Left ventricle myocardium inferior (tissue), 1 donor: ENCODE results near the gene CLDN11. TPM values are rescaled to one million over a fixed set of nuclear protein-coding genes. Genes with fewer than 3 reads are reported as not detected.

Experiments
- DNase-seq: peaks from one replicate; pipeline ENCODE4 v3.0.0-alpha.2; 2020
- H3K27ac ChIP-seq: fragments of 200-600 bp; replicated peaks from 2 replicates; pipeline ENCODE4 v1.8.0; 2021
- H3K27me3 ChIP-seq: fragments of 200-600 bp; 2 replicates; pipeline ENCODE4 v1.8.0; 2021; ENCODE audit warnings: low read depth
- H3K36me3 ChIP-seq: fragments of 200-600 bp; 2 replicates; pipeline ENCODE4 v1.8.0; 2021
- H3K4me1 ChIP-seq: fragments of 200-600 bp; 2 replicates; pipeline ENCODE4 v1.8.0; 2021
- H3K4me3 ChIP-seq: fragments of 200-600 bp; 2 replicates; pipeline ENCODE4 v1.8.0; 2021; ENCODE audit warnings: mild to moderate bottlenecking, moderate library complexity
- H3K9me3 ChIP-seq: fragments of 200-600 bp; replicated peaks from 2 replicates; pipeline ENCODE4 v1.8.0; 2021
- CTCF ChIP-seq: fragments of 200-600 bp; IDR thresholded peaks from 2 replicates; pipeline ENCODE4 v1.8.0; 2021; ENCODE audit warnings: antibody characterized with exemption, mild to moderate bottlenecking, borderline replicate concordance
- intact Hi-C: fragments of 100-400 bp; cut with micrococcal nuclease; formaldehyde crosslinking; loops from one replicate; pipeline ENCODE4 v1.11.0; 2022
- total RNA-seq: library from RNA; stranded (reverse); fragmentation: NEBNext Ultra II Directional; extraction: Animal tissue kit (Norgen Biotek cat#: 25700); gene quantifications from one replicate; pipeline ENCODE4 v1.2.1, GENCODE V29; 2021
- donor health status: DM: no; HTN: yes; CAD: no; lungs with severe emphysema.

Gene CLDN11
- total RNA-seq, 1 donor from 2014 or later, result 4.3 TPM

GRCh38 chr3:170387950-170388349 is 30.7 kb upstream of the CLDN11 start:
- H3K27me3 ChIP-seq, result no peaks in the 10 kb centered on the region
- DNase-seq, result no peak
- H3K27ac ChIP-seq, result no peak overlapping the region
- peaks cover 91% of the 10 kb centered on the region for H3K36me3 ChIP-seq
- H3K4me1 ChIP-seq, result no peaks in the 10 kb centered on the region
- intact Hi-C loops, result no loop called here
- H3K4me3 ChIP-seq, result no peak overlapping the region
- TF ChIP-seq CTCF, result no peak
- H3K9me3 ChIP-seq, result no peaks in the 10 kb centered on the region

- Histone ChIP-seq H3K9me3 (no peaks in the 10 kb centered on the region), H3K4me1 (no peaks in the 10 kb centered on the region), H3K27me3 (no peaks in the 10 kb centered on the region), H3K36me3 (peaks cover 68% of the 10 kb centered on the region), H3K27ac (no peak overlapping the region), H3K4me3 (no peak overlapping the region)
- intact Hi-C loops, result no loop called here
- TF ChIP-seq CTCF, result no peak
- DNase-seq, result no peak
These were observed 27.6 kb upstream of the CLDN11 start for GRCh38 chr3:170391108-170391507.

DNA sequence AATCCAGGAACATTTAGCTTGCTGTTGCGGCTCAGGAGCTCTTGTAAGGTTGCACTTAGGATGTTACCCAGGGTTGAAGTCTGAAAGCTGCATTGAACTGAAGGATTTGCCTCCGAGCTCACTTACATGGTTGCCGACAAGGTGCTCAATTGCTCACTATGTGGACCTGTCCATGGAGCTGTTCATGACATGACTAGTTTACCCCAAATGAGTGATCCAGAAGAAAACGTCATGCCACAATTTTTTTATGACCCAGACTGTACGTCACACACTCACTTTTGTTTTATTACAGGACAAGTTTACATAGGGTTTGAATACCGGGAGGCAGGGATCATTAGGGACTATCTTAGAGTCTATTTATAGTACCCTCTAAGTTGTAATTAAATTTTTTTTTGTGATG is 21.0 kb upstream of the CLDN11 start:
- Histone ChIP-seq H3K4me1 (no peaks in the 10 kb centered on the region), H3K27me3 (no peaks in the 10 kb centered on the region), H3K4me3 (no peak overlapping the region), H3K9me3 (peaks cover 4% of the 10 kb centered on the region), H3K36me3 (peaks cover 6% of the 10 kb centered on the region), H3K27ac (no peak overlapping the region)
- intact Hi-C loops, result no loop called here
- no peak for TF ChIP-seq CTCF
- DNase-seq, result no peak

DNA sequence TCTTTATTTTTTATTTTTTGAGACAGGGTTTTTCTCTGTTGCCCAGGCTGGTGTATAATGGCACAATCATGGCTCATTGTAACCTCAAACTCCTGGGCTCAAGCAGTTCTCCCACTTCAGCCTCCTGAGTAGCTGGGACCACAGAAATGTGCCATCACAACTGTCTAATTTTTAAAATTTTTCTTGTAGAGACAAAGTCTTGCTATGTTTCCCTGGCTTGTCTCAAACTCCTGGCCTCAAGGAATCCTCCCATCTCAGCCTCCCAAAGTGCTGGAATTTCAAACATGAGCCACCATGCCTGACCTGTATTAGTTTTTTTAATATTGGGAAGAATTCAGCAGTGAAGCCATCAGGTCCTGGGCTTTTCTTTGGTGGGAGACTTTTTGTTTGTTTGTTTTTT is 13.6 kb upstream of the CLDN11 start:
- DNase-seq, result no peak
- no peaks in the 10 kb centered on the region for H3K4me1 ChIP-seq
- H3K27me3 ChIP-seq, result no peaks in the 10 kb centered on the region
- intact Hi-C loops, result loop anchor here (10.0 kb wide), 1 partner anchor 100 kb away; no protein-coding TSS in a partner anchor
- H3K9me3 ChIP-seq, result peaks cover 8% of the 10 kb centered on the region
- no peak overlapping the region for H3K27ac ChIP-seq
- no peaks in the 10 kb centered on the region for H3K36me3 ChIP-seq
- no peak for TF ChIP-seq CTCF
- no peak overlapping the region for H3K4me3 ChIP-seq

GRCh38 chr3:170410428-170411029 is 8.1 kb upstream of the CLDN11 start:
- peak; percentile 56 for TF ChIP-seq CTCF
- no peaks in the 10 kb centered on the region for H3K4me1 ChIP-seq
- intact Hi-C loops, result no loop called here
- H3K27me3 ChIP-seq, result no peaks in the 10 kb centered on the region
- H3K4me3 ChIP-seq, result no peak overlapping the region
- DNase-seq, result no peak
- H3K27ac ChIP-seq, result no peak overlapping the region
- no peaks in the 10 kb centered on the region for H3K36me3 ChIP-seq
- no peaks in the 10 kb centered on the region for H3K9me3 ChIP-seq
